Left ventricle myocardium superior (tissue), 1 donor: Measurements from ENCODE around the gene TRIL. TPM values are rescaled to one million over a fixed set of nuclear protein-coding genes. Genes with fewer than 3 reads are reported as not detected.
A peak's percentile ranks its signal among the peaks of the same experiment; 100 is the strongest.

Source experiments
- ATAC-seq: fragments of 200-7000 bp; cut with Tn5 transposase; one replicate; pipeline ENCODE4 v1.9.1; 2020; ENCODE audit warnings: mild to moderate bottlenecking, moderate library complexity
- DNase-seq: peaks from one replicate; pipeline ENCODE4 v3.0.0-alpha.2; 2020
- intact Hi-C: fragments of 100-400 bp; cut with micrococcal nuclease; formaldehyde crosslinking; loops from one replicate; pipeline ENCODE4 v1.11.0; 2022
- total RNA-seq: library from RNA; stranded (reverse); fragmentation: NEBNext Ultra II Directional; extraction: Animal tissue kit (Norgen Biotek cat#: 25700); gene quantifications from one replicate; pipeline ENCODE4 v1.2.1, GENCODE V29; 2021
- donor health status: DM: no; HTN: yes; CAD: no; lungs with severe emphysema.

Gene TRIL
- total RNA-seq, 1 donor from 2014 or later, result 2.4 TPM

GRCh38 chr7:28904578-28905048, 53.5 kb downstream of the TRIL start:
- ATAC-seq (peak; percentile 24), DNase-seq (no peak)
- intact Hi-C loops, result no loop called here

DNA sequence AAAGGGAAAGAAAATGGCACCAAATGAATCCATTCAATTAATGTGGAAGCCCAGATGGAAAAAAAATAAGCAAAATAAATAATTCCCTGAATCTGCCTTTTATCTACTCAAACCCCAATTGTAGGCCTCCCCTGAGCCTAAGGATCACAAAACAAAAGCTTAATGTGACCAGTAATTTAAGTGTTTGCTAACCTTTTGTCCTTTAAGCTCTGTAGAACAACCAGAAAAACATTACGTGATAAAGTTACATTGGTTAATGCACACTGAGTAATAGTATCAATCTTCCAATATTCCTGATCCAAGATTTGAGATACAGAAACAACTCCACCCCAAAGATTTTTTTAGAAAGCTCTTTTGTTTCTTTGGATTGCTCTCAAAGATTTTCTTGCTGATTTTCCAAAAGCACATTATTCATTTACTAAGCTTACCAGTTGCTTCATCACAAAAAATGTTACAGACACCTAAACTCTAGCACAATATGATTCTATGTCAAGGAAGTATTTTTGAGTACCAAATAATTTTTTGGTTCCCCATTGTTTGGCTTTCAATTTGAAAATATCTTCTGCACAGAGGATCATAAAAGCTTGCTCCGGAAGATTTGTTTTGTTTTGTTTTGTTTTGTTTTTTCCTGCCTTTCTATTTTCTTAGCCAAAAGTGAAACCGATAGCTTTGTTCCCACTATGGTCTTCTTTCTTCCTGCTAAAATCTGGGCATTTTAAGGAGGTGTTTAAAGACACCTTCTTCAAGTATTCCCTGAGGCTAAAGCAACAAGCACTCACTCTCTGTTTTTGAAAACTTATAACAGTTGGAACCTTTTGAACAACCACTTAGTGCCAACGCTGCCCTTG, 54.2 kb downstream of the TRIL start:
- ATAC-seq, result no peak
- intact Hi-C loops, result no loop called here
- no peak for DNase-seq

Other genes starting within 250 kb of the TRIL start
- gene CPVL, start 188.2 kb upstream of the TRIL start, total RNA-seq, result 72.6 TPM
- gene CHN2, start 236.4 kb upstream of the TRIL start, total RNA-seq, result 32.2 TPM